ENCODE measurements around the gene NMUR1. TPM values are rescaled to one million over a fixed set of nuclear protein-coding genes. Genes with fewer than 3 reads are reported as not detected.

Gene NMUR1
- total RNA-seq, 2 donors from 2014 or later: 0.30 to 0.45 TPM

DNA sequence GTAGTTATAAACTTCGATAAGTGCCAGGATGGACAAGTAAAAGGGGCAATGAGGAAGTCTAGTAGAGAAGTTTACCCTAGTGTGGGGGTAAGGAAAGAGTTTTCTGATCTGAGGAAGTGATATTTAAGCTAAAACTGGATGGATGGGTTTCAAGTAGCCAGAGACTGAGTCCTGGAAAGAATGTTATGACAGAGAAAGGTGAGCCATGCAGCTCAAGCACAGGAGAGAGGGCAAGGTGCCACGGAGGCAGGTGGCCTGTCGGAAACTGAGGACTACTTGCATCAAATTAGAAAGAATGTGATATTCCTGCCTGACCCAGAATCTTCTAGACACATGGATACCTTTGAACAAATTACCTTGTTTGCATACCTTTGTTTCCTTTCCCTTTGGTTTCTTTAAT, 26.5 kb downstream of the NMUR1 start:
- H3K27me3 ChIP-seq: no peaks in the 10 kb centered on the region
- no peak overlapping the region for H3K4me3 ChIP-seq
- H3K27ac ChIP-seq: no peak overlapping the region
- H3K9me3 ChIP-seq: no peaks in the 10 kb centered on the region
- H3K9ac ChIP-seq (ENCODE audit: low read depth in 2 of 2, low read length in 2 of 2): no peak overlapping the region
- H3K4me1 ChIP-seq: no peaks in the 10 kb centered on the region
- DNase-seq: no peak
- TF ChIP-seq, protein P1, sequence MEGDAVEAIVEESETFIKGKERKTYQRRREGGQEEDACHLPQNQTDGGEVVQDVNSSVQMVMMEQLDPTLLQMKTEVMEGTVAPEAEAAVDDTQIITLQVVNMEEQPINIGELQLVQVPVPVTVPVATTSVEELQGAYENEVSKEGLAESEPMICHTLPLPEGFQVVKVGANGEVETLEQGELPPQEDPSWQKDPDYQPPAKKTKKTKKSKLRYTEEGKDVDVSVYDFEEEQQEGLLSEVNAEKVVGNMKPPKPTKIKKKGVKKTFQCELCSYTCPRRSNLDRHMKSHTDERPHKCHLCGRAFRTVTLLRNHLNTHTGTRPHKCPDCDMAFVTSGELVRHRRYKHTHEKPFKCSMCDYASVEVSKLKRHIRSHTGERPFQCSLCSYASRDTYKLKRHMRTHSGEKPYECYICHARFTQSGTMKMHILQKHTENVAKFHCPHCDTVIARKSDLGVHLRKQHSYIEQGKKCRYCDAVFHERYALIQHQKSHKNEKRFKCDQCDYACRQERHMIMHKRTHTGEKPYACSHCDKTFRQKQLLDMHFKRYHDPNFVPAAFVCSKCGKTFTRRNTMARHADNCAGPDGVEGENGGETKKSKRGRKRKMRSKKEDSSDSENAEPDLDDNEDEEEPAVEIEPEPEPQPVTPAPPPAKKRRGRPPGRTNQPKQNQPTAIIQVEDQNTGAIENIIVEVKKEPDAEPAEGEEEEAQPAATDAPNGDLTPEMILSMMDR (IDR thresholded peaks at IDR 0.05): no peak
- intact Hi-C loops (cut with DNase I): no loop called here
- no peaks in the 10 kb centered on the region for H3K36me3 ChIP-seq

DNA sequence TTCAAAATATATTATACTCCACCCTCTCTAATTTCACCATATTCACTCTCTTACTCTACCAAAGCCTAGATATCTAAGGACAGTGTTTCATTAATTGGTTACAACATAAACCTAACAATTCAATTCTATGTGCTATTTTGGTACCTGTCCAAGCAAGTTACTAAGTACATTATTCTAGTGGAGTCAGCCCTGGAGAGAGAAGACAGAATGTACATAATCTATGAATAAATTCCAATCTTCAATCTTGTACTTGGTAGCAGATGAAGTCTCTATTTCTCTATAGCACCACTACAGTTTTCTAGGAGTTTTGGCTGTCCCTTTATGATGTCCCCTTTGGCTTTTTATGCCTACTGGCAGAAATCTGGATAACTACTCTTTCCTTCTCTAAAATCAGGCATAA, 27.6 kb downstream of the NMUR1 start:
- H3K4me1 ChIP-seq: no peaks in the 10 kb centered on the region
- H3K27me3 ChIP-seq: no peaks in the 10 kb centered on the region
- no peak for DNase-seq
- no peaks in the 10 kb centered on the region for H3K36me3 ChIP-seq
- H3K9ac ChIP-seq (ENCODE audit: low read depth in 2 of 2, low read length in 2 of 2): no peak overlapping the region
- H3K9me3 ChIP-seq: no peaks in the 10 kb centered on the region
- intact Hi-C loops (cut with DNase I): no loop called here
- H3K27ac ChIP-seq: no peak overlapping the region
- H3K4me3 ChIP-seq: no peak overlapping the region
- TF ChIP-seq, protein P1 (IDR thresholded peaks at IDR 0.05): no peak

DNA sequence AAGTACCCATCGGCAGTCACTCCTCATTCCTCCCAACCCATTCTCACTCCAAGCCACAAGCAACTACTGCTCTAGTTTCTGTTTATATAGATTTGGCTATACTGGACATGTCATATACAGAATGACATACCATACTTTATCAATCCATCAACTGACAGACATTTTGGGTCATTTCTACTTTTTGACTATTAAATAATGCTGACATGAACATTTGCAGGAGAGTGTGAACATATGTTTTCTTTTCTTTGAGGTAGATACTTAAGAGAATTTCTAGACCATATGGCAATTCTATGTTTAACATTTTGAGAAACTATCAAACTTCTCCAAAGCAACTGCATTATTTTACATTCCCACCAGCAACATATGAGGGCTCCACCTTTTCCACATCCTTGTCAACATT, 32.6 kb downstream of the NMUR1 start:
- Histone ChIP-seq H3K27ac (no peak overlapping the region), H3K4me1 (no peaks in the 10 kb centered on the region), H3K9me3 (no peaks in the 10 kb centered on the region), H3K4me3 (no peak overlapping the region), H3K9ac (ENCODE audit: low read depth in 2 of 2, low read length in 2 of 2) (no peak overlapping the region), H3K27me3 (no peaks in the 10 kb centered on the region), H3K36me3 (no peaks in the 10 kb centered on the region)
- intact Hi-C loops (cut with DNase I): no loop called here
- TF ChIP-seq, protein P1 (IDR thresholded peaks at IDR 0.05): no peak
- DNase-seq: no peak

DNA sequence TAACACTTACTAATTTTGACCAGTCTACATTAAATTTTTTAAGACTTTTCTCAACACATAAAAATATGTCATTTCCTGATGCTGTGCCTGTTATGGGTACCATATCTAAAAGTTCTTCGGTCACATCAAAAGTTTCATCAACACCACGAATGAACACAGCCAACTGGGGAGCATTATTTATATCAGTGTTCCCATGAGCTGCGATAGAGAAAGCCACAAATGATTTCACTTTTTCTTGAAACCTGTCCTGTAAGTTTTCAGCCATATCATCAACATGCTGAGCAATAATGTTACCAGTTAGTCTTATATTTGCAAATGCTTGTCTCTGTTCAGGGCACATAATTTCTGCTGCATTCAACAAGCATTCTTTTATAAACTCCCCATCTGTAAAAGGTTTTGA, 35.6 kb downstream of the NMUR1 start:
- intact Hi-C loops (cut with DNase I): no loop called here
- no peaks in the 10 kb centered on the region for H3K36me3 ChIP-seq

DNA sequence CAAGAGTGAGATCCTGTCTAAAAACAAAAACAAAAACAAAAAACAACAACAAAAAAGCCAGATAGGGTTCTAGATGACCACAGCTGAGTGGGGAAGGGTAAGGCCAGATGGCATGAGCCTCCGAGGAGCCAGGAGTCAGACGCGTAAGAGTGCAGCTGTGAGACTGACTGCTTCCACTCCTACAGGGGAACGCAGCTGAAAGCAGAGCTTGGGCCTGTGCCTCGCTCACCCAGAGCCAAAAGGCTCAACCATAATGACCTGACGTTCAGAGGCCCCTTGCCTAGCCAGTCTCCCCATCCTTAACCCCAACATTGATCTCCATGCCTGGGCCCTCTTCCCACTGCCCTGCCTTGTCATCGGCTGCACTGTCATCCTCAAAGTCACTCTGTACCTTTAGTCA, 39.4 kb downstream of the NMUR1 start:
- no peaks in the 10 kb centered on the region for H3K36me3 ChIP-seq
- no peak overlapping the region for H3K9ac ChIP-seq (ENCODE audit: low read depth in 2 of 2, low read length in 2 of 2)
- H3K9me3 ChIP-seq: no peaks in the 10 kb centered on the region
- no peaks in the 10 kb centered on the region for H3K27me3 ChIP-seq
- no peak for DNase-seq
- intact Hi-C loops (cut with DNase I): no loop called here
- TF ChIP-seq, protein P1 (IDR thresholded peaks at IDR 0.05): no peak
- H3K27ac ChIP-seq: no peak overlapping the region
- no peak overlapping the region for H3K4me3 ChIP-seq
- no peaks in the 10 kb centered on the region for H3K4me1 ChIP-seq

More for the DNA sequence above, 35.6 kb downstream of the NMUR1 start:
- no peak overlapping the region for H3K9ac ChIP-seq (ENCODE audit: low read depth in 2 of 2, low read length in 2 of 2)
- TF ChIP-seq, protein P1 (IDR thresholded peaks at IDR 0.05): no peak
- no peak overlapping the region for H3K4me3 ChIP-seq
- no peak overlapping the region for H3K27ac ChIP-seq
- no peaks in the 10 kb centered on the region for H3K9me3 ChIP-seq
- H3K27me3 ChIP-seq: no peaks in the 10 kb centered on the region
- no peak for DNase-seq
- no peaks in the 10 kb centered on the region for H3K4me1 ChIP-seq

DNA sequence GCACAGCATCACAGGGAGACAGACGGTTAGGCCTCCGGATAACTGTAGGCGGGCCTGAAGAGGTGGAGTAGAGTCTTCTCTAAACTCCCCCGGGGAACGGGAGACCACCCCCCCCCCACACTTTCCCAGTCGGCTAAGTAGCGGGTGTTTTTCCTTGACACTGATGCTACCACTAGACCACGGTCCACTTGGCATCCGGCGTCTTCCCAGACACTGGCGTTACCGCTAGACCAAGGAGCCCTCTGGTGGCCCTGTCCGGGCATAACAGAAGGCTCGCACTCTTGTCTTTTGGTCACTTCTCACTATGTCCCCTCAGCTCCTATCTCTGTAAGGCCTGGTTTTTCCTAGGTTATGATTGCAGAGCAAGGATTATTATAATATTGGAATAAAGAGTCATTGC, 40.3 kb downstream of the NMUR1 start:
- intact Hi-C loops (cut with DNase I): loop anchor here (10.0 kb wide), 1 partner anchor 65 kb away; no protein-coding TSS in a partner anchor
- Histone ChIP-seq H3K27ac (no peak overlapping the region), H3K27me3 (no peaks in the 10 kb centered on the region), H3K4me1 (no peaks in the 10 kb centered on the region), H3K4me3 (no peak overlapping the region), H3K9me3 (no peaks in the 10 kb centered on the region), H3K9ac (ENCODE audit: low read depth in 2 of 2, low read length in 2 of 2) (no peak overlapping the region), H3K36me3 (no peaks in the 10 kb centered on the region)
- DNase-seq: no peak
- TF ChIP-seq, protein P1 (IDR thresholded peaks at IDR 0.05): no peak
